ENCODE data around the gene EIPR1.

EIPR1 gene

DNA sequence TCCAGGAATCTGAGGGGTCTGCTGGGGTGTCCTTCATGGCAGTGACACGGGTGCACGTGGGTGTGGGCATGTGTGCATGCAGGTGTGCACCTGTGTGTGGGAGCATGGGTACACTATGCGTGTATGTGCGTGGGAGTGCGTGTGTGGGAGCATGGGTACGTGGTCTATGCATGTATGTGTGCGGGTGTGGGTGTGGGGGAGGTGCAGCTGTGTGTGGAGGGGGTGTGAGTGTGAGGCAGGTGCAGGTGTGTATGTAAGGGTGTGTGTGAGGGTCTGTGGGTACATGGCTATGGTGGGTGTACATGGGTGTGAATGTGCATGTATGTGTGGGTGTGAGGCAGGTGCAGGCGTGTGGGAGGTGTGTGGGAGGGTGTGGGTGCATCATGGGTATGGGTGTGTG lies 36.3 kb downstream of the EIPR1 start (continued):
- TF ChIP-seq SNAI2 (CRISPR knock-in tag; IDR thresholded peaks at IDR 0.05) (no peak), BACH2 (CRISPR knock-in tag; IDR thresholded peaks at IDR 0.05; ENCODE audit: borderline replicate concordance) (no peak)
- TF ChIP-seq, protein P1, sequence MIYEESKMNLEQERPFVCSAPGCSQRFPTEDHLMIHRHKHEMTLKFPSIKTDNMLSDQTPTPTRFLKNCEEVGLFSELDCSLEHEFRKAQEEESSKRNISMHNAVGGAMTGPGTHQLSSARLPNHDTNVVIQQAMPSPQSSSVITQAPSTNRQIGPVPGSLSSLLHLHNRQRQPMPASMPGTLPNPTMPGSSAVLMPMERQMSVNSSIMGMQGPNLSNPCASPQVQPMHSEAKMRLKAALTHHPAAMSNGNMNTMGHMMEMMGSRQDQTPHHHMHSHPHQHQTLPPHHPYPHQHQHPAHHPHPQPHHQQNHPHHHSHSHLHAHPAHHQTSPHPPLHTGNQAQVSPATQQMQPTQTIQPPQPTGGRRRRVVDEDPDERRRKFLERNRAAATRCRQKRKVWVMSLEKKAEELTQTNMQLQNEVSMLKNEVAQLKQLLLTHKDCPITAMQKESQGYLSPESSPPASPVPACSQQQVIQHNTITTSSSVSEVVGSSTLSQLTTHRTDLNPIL (CRISPR knock-in tag; IDR thresholded peaks at IDR 0.05; ENCODE audit: low read depth) = no peak

DNA sequence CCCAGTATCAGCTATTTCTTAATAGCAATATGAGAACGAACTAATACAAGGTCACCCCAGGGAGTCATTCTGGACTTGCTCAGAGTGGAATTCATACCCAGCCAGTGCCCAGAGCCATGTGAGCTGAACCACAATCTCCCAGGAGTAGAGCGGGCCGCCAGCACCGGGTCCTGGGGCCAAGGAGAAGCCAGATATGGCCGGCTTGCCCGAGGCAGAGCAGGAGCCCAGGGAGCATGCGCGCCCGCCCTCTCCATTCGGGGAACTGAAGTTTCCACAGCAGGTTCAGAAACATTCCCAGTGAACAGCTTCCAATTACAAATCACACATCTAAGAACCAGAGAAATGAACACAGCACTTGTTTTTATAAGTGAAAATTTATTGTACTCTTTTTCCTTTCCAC lies 37.5 kb downstream of the EIPR1 start:
- TF ChIP-seq, protein P2, sequence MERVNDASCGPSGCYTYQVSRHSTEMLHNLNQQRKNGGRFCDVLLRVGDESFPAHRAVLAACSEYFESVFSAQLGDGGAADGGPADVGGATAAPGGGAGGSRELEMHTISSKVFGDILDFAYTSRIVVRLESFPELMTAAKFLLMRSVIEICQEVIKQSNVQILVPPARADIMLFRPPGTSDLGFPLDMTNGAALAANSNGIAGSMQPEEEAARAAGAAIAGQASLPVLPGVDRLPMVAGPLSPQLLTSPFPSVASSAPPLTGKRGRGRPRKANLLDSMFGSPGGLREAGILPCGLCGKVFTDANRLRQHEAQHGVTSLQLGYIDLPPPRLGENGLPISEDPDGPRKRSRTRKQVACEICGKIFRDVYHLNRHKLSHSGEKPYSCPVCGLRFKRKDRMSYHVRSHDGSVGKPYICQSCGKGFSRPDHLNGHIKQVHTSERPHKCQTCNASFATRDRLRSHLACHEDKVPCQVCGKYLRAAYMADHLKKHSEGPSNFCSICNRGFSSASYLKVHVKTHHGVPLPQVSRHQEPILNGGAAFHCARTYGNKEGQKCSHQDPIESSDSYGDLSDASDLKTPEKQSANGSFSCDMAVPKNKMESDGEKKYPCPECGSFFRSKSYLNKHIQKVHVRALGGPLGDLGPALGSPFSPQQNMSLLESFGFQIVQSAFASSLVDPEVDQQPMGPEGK (CRISPR knock-in tag; IDR thresholded peaks at IDR 0.05; ENCODE audit: borderline replicate concordance) = no peak
- TF ChIP-seq, protein P3, sequence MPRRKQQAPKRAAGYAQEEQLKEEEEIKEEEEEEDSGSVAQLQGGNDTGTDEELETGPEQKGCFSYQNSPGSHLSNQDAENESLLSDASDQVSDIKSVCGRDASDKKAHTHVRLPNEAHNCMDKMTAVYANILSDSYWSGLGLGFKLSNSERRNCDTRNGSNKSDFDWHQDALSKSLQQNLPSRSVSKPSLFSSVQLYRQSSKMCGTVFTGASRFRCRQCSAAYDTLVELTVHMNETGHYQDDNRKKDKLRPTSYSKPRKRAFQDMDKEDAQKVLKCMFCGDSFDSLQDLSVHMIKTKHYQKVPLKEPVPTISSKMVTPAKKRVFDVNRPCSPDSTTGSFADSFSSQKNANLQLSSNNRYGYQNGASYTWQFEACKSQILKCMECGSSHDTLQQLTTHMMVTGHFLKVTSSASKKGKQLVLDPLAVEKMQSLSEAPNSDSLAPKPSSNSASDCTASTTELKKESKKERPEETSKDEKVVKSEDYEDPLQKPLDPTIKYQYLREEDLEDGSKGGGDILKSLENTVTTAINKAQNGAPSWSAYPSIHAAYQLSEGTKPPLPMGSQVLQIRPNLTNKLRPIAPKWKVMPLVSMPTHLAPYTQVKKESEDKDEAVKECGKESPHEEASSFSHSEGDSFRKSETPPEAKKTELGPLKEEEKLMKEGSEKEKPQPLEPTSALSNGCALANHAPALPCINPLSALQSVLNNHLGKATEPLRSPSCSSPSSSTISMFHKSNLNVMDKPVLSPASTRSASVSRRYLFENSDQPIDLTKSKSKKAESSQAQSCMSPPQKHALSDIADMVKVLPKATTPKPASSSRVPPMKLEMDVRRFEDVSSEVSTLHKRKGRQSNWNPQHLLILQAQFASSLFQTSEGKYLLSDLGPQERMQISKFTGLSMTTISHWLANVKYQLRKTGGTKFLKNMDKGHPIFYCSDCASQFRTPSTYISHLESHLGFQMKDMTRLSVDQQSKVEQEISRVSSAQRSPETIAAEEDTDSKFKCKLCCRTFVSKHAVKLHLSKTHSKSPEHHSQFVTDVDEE (CRISPR knock-in tag; IDR thresholded peaks at IDR 0.05) = no peak
- no peak for TF ChIP-seq ZFP30 (CRISPR knock-in tag; IDR thresholded peaks at IDR 0.05)
- TF ChIP-seq, protein P4, sequence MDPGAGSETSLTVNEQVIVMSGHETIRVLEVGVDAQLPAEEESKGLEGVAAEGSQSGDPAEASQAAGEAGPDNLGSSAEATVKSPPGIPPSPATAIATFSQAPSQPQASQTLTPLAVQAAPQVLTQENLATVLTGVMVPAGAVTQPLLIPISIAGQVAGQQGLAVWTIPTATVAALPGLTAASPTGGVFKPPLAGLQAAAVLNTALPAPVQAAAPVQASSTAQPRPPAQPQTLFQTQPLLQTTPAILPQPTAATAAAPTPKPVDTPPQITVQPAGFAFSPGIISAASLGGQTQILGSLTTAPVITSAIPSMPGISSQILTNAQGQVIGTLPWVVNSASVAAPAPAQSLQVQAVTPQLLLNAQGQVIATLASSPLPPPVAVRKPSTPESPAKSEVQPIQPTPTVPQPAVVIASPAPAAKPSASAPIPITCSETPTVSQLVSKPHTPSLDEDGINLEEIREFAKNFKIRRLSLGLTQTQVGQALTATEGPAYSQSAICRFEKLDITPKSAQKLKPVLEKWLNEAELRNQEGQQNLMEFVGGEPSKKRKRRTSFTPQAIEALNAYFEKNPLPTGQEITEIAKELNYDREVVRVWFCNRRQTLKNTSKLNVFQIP (CRISPR knock-in tag; IDR thresholded peaks at IDR 0.05; ENCODE audit: borderline replicate concordance, low read depth) = no peak
- TF ChIP-seq ESRRG (CRISPR knock-in tag; IDR thresholded peaks at IDR 0.05) = no peak
- no peak for TF ChIP-seq ZFP3 (CRISPR knock-in tag; IDR thresholded peaks at IDR 0.05)
- TF ChIP-seq ARNTL (CRISPR knock-in tag; IDR thresholded peaks at IDR 0.05; ENCODE audit: borderline replicate concordance, low read depth) = no peak
- TF ChIP-seq GLIS3 (CRISPR knock-in tag; IDR thresholded peaks at IDR 0.05) = no peak
- no peak for ATAC-seq

DNA sequence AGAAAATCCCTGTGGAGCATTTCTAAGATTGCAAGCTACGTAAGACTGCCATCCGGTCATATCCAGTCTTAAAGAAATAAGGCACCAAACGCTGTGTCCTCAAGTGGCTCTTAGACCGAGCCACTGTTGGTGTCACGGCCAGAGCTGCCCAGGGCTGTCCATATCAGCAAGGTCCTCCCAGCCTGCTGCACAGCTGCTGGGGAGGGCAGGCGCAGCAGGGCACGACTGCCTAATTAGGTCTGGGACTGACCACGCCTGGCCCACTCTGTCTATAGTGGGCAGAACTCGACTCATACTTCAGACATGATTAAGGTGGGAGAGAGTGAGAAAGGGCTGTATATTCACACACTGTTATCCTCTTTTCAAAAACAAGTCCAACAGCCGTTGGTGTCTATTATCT lies 39.3 kb downstream of the EIPR1 start:
- no peak for ATAC-seq
- TF ChIP-seq ARNTL (CRISPR knock-in tag; IDR thresholded peaks at IDR 0.05; ENCODE audit: borderline replicate concordance, low read depth) (no peak), ESRRG (CRISPR knock-in tag; IDR thresholded peaks at IDR 0.05) (no peak), ZNF565 (CRISPR knock-in tag; conservative IDR thresholded peaks at IDR 0.05; ENCODE audit: low read depth) (no peak), OSR1 (CRISPR knock-in tag; IDR thresholded peaks at IDR 0.05) (no peak), ZNF8 (CRISPR knock-in tag; IDR thresholded peaks at IDR 0.05) (no peak), GLIS3 (CRISPR knock-in tag; IDR thresholded peaks at IDR 0.05) (no peak), RARB (CRISPR knock-in tag; IDR thresholded peaks at IDR 0.05) (no peak), SNAI2 (CRISPR knock-in tag; IDR thresholded peaks at IDR 0.05) (no peak), ZNF70 (CRISPR knock-in tag; IDR thresholded peaks at IDR 0.05) (no peak), ZFP3 (CRISPR knock-in tag; IDR thresholded peaks at IDR 0.05) (no peak), TOX (CRISPR knock-in tag; IDR thresholded peaks at IDR 0.05; ENCODE audit: borderline replicate concordance) (no peak), BACH2 (CRISPR knock-in tag; IDR thresholded peaks at IDR 0.05; ENCODE audit: borderline replicate concordance) (no peak)
- TF ChIP-seq, protein P2 (CRISPR knock-in tag; IDR thresholded peaks at IDR 0.05; ENCODE audit: borderline replicate concordance) = no peak
- TF ChIP-seq, protein P5, sequence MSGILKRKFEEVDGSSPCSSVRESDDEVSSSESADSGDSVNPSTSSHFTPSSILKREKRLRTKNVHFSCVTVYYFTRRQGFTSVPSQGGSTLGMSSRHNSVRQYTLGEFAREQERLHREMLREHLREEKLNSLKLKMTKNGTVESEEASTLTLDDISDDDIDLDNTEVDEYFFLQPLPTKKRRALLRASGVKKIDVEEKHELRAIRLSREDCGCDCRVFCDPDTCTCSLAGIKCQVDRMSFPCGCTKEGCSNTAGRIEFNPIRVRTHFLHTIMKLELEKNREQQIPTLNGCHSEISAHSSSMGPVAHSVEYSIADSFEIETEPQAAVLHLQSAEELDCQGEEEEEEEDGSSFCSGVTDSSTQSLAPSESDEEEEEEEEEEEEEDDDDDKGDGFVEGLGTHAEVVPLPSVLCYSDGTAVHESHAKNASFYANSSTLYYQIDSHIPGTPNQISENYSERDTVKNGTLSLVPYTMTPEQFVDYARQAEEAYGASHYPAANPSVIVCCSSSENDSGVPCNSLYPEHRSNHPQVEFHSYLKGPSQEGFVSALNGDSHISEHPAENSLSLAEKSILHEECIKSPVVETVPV (CRISPR knock-in tag; IDR thresholded peaks at IDR 0.05) = no peak
- TF ChIP-seq, protein P4 (CRISPR knock-in tag; IDR thresholded peaks at IDR 0.05; ENCODE audit: borderline replicate concordance, low read depth) = no peak
